HEK293 (cell line): ENCODE results near the gene PDE11A.

Source experiments
- KLF9 ChIP-seq: fragments of 450-650 bp; formaldehyde crosslinking; IDR thresholded peaks from 2 replicates; pipeline ENCODE4 v1.5.1; 2016; ENCODE audit warnings: missing biosample characterization, missing genetic modification characterization, low read depth
- ZNF274 ChIP-seq, 2 experiments: fragments of 200-500 bp in 1 of 2; fragments of 450-650 bp in 1 of 2; sonication (Bioruptor generic) in 1 of 2; formaldehyde crosslinking in 1 of 2; IDR thresholded peaks; 2 replicates each; pipeline versions ENCODE4 v1.5.1 to v1.6.1; 2014 to 2016; ENCODE audit warnings: borderline replicate concordance in 1 of 2, inconsistent platforms in 1 of 2, low read length in 1 of 2, missing biosample characterization in 1 of 2, missing genetic modification characterization in 1 of 2
- ZNF501 ChIP-seq: fragments of 450-650 bp; formaldehyde crosslinking; IDR thresholded peaks from 2 replicates; pipeline ENCODE4 v1.5.1; 2016; ENCODE audit warnings: missing biosample characterization, missing genetic modification characterization
- ZNF521 ChIP-seq: fragments of 450-650 bp; formaldehyde crosslinking; IDR thresholded peaks from 2 replicates; pipeline ENCODE4 v1.5.1; 2017; ENCODE audit warnings: missing biosample characterization, mild to moderate bottlenecking, missing genetic modification characterization
- ZNF561 ChIP-seq: fragments of 450-650 bp; IDR thresholded peaks from 2 replicates; pipeline ENCODE4 v1.5.1; 2018; ENCODE audit warnings: missing biosample characterization, missing genetic modification characterization, borderline replicate concordance
- TF ChIP-seq, protein P1 (sequence below): fragments of 450-650 bp; formaldehyde crosslinking; conservative IDR thresholded peaks from 2 replicates; pipeline ENCODE4 v1.5.1; 2016; ENCODE audit warnings: low read depth, missing biosample characterization, missing genetic modification characterization

DNA sequence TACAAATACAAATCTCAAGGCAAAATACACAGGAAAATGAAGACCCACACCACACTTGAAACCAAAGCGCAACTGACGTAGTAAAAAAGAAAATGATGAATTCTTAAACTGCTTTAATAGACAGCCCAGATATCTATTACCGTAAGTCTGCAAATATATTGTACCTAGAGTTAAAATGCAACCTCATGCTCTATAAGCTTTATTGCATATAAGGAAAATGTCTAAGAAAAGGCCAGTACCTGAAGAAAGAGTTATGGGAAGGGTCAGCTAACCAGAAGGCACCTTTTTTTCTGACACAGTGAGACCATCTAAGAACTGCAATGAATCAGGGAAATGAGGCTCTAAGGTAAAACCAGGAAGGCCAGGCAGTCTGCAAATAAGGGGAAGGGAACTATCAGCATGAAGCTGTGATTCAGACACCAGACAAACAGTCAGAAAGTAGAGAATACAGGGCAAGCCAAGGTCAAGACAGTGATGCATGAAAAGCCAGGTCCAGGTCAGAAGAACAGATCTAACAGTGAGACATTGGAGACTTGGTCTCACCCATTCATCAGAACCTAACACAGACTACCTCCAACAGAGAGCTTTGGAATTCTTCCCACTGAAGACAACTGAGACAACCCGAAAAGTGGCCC, 46.9 kb downstream of the PDE11A start:
- TF ChIP-seq KLF9 (tag by site-specific recombination), result no peak
- no peak for TF ChIP-seq ZNF501 (tag by site-specific recombination)
- no peak for TF ChIP-seq ZNF561 (tag by site-specific recombination)
- TF ChIP-seq, protein P1, sequence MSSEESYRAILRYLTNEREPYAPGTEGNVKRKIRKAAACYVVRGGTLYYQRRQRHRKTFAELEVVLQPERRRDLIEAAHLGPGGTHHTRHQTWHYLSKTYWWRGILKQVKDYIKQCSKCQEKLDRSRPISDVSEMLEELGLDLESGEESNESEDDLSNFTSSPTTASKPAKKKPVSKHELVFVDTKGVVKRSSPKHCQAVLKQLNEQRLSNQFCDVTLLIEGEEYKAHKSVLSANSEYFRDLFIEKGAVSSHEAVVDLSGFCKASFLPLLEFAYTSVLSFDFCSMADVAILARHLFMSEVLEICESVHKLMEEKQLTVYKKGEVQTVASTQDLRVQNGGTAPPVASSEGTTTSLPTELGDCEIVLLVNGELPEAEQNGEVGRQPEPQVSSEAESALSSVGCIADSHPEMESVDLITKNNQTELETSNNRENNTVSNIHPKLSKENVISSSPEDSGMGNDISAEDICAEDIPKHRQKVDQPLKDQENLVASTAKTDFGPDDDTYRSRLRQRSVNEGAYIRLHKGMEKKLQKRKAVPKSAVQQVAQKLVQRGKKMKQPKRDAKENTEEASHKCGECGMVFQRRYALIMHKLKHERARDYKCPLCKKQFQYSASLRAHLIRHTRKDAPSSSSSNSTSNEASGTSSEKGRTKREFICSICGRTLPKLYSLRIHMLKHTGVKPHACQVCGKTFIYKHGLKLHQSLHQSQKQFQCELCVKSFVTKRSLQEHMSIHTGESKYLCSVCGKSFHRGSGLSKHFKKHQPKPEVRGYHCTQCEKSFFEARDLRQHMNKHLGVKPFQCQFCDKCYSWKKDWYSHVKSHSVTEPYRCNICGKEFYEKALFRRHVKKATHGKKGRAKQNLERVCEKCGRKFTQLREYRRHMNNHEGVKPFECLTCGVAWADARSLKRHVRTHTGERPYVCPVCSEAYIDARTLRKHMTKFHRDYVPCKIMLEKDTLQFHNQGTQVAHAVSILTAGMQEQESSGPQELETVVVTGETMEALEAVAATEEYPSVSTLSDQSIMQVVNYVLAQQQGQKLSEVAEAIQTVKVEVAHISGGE (tag by site-specific recombination), result no peak
- no peak for TF ChIP-seq ZNF521 (tag by site-specific recombination)
- TF ChIP-seq ZNF274 (IDR thresholded peaks at IDR 0.05; ENCODE audit: low read length), result no peak
- no peak for TF ChIP-seq ZNF274 (tag by site-specific recombination; IDR thresholded peaks at IDR 0.05; ENCODE audit: borderline replicate concordance)
